CD4-positive, alpha-beta memory T cell (primary cell): ENCODE data around the gene GFOD1. TPM values are rescaled to one million over a fixed set of nuclear protein-coding genes. Genes with fewer than 3 reads are reported as not detected.

Experiments used
- CTCF ChIA-PET: fragments of 350-600 bp; sonication (Branson Sonifier 250); formaldehyde crosslinking; loops from one replicate; lab custom pipeline; 2021; ENCODE audit warnings: inconsistent platforms; ENCODE audit not compliant: partially characterized antibody; lab: Charles Lee
- POLR2A ChIA-PET: fragments of 350-600 bp; sonication (Branson Sonifier 250); formaldehyde crosslinking; loops from one replicate; lab custom pipeline; 2021; ENCODE audit not compliant: partially characterized antibody; lab: Charles Lee
- DNase-seq, 5 donors: peaks; one replicate each; pipeline versions ENCODE4 v3.0.0 to v3.0.0-alpha.2; 2020 to 2022; ENCODE audit warnings: mixed read lengths in 1 of 5
- H3K27ac ChIP-seq: one replicate; pipeline ENCODE4 v1.7.0; 2013; ENCODE audit warnings: low read depth, low read length
- H3K27me3 ChIP-seq: 2 replicates; pipeline ENCODE4 v1.7.0; 2013; ENCODE audit warnings: mild to moderate bottlenecking, low read length, moderate library complexity; ENCODE audit not compliant: insufficient read depth
- H3K36me3 ChIP-seq: 2 replicates; pipeline ENCODE4 v1.7.0; 2013; ENCODE audit warnings: mild to moderate bottlenecking, low read length, moderate library complexity; ENCODE audit not compliant: insufficient read depth
- H3K4me1 ChIP-seq: 2 replicates; pipeline ENCODE4 v1.7.0; 2013; ENCODE audit warnings: mild to moderate bottlenecking, low read length, moderate library complexity; ENCODE audit not compliant: insufficient read depth
- H3K4me3 ChIP-seq, 2 donors: one replicate each; pipeline ENCODE4 v1.7.0; 2013; ENCODE audit warnings: low read length in 2 of 2, mild to moderate bottlenecking in 1 of 2
- H3K9me3 ChIP-seq, 2 donors: one replicate each; pipeline ENCODE4 v1.7.0; 2013; ENCODE audit warnings: low read length in 2 of 2, control low read depth in 1 of 2; ENCODE audit not compliant: control insufficient read depth in 1 of 2
- H3K27ac Mint-ChIP-seq, 7 donors: one replicate each; pipeline ENCODE4 v1.8.0; 2020 to 2021; ENCODE audit warnings: mixed read lengths in 7 of 7, mild to moderate bottlenecking in 6 of 7, inconsistent platforms in 3 of 7, moderate library complexity in 3 of 7
- H3K27me3 Mint-ChIP-seq, 2 donors: one replicate each; pipeline ENCODE4 v1.8.0; 2020 to 2021; ENCODE audit warnings: mixed read lengths in 2 of 2
- H3K36me3 Mint-ChIP-seq, 2 donors: one replicate each; pipeline ENCODE4 v1.8.0; 2020 to 2021; ENCODE audit warnings: mixed read lengths in 2 of 2, inconsistent platforms in 1 of 2, mild to moderate bottlenecking in 1 of 2
- H3K4me1 Mint-ChIP-seq, 4 donors: one replicate each; pipeline ENCODE4 v1.8.0; 2020 to 2021; ENCODE audit warnings: mixed read lengths in 4 of 4, mild to moderate bottlenecking in 1 of 4
- H3K4me3 Mint-ChIP-seq, 8 donors: one replicate each; pipeline ENCODE4 v1.8.0; 2020 to 2021; ENCODE audit warnings: mixed read lengths in 8 of 8, mild to moderate bottlenecking in 7 of 8, moderate library complexity in 6 of 8, inconsistent platforms in 3 of 8
- H3K9me3 Mint-ChIP-seq, 8 donors: one replicate each; pipeline ENCODE4 v1.8.0; 2020 to 2021; ENCODE audit warnings: mixed read lengths in 8 of 8, mild to moderate bottlenecking in 5 of 8, inconsistent platforms in 3 of 8, moderate library complexity in 1 of 8
- intact Hi-C: fragments of 100-400 bp; cut with micrococcal nuclease; formaldehyde crosslinking; loops from one replicate; pipeline ENCODE4 v1.15.1; 2023
- polyA plus RNA-seq, 2 donors: library from polyadenylated mRNA; unstranded; fragments of 300-500 nt; fragmentation: Illumina TruSeq; gene quantifications; one replicate each; pipeline ENCODE4 v1.2.3, GENCODE V29; 2021
- total RNA-seq, 2 experiments: library from RNA; stranded (reverse); gene quantifications; one replicate each; pipeline ENCODE4 v1.2.3, GENCODE V29; 2021

The GFOD1 gene
- total and polyA plus RNA-seq, 4 experiments from 2014 or later: 0.95 to 1.1 (median 0.97) TPM; not detected in 1

DNA sequence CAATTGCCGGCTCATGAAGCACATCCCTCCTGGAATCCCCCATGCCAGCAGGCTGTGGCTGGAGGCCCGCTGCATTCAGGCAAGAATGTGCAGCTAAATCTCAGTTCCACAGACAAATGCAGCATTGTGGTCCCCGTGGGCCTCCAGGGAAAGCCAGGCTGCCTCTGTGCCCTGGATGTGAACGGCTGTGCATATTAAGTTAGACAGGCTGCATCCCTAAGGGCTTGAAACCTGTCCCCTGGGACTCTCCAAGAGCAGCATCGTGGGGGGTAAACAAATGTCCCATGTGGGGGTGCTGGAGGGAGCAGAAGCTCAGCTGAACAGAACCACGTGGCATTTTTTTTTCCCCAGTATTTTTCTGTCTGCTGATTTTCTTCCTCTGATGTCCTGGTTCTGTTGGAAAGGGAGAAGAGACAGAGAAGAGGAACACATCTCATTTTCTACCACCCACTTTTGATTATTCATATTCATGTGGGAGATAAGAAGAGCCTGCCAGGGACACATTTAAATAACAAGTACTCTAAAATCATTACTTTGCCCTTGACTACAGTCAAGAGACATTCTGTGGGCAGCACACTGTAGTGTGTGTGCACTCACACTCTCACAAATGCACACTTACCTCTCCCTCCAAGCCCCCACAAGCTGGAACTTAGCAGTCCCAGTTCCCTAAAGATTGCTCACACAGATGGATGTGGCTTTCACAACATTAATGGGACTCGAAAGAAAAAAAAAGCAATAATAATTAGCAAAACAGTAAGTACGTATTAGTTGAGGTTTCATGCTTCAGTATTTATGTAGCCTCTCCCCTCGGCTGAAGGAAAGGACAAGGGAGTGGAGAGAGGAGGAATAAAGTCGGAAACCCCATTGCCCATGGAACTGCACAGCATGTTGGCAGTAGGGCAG is 16.9 kb downstream of the GFOD1 start:
- Histone ChIP-seq H3K4me1 (no peaks in the 10 kb centered on the region), H3K27me3 (no peaks in the 10 kb centered on the region), H3K4me3 (no peak overlapping the region), H3K36me3 (no peaks in the 10 kb centered on the region), H3K9me3 (no peaks in the 10 kb centered on the region), H3K27ac (no peak overlapping the region)
- POLR2A ChIA-PET: no interaction called here
- intact Hi-C loops: no loop called here
- no peaks in the 10 kb centered on the region for H3K36me3 Mint-ChIP-seq
- H3K27me3 Mint-ChIP-seq: peaks cover 0 to 6% of the 10 kb centered on the region in 2 donors
- H3K9me3 Mint-ChIP-seq: peaks cover 0 to 3% (median 0%) of the 10 kb centered on the region in 8 donors
- H3K27ac Mint-ChIP-seq: no peak overlapping the region
- H3K4me3 Mint-ChIP-seq: no peak overlapping the region
- CTCF ChIA-PET: no interaction called here
- DNase-seq: no peak
- peaks cover 4 to 10% (median 4%) of the 10 kb centered on the region in 4 donors for H3K4me1 Mint-ChIP-seq

DNA sequence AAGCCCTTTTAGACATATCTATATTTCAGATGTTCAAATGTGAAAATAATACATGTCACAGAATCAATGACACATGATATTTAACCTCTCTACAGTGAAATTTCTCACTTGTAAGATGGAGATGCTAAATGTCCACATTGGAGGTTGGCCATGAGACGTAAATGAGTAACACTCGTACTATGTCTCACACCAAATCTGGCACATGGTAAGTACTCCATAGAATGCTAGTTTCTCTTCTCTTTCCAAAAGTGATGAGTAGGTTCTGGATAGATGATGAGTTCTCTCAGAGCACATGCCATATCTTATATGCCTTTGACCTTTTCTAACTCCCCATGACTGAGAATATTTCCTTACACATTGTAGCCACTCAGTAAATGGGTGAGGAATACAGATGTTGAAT is 17.7 kb downstream of the GFOD1 start:
- H3K27me3 Mint-ChIP-seq: peaks cover 0 to 6% of the 10 kb centered on the region in 2 donors
- Histone ChIP-seq H3K4me3 (no peak overlapping the region), H3K27me3 (no peaks in the 10 kb centered on the region), H3K9me3 (no peaks in the 10 kb centered on the region), H3K36me3 (no peaks in the 10 kb centered on the region), H3K27ac (no peak overlapping the region), H3K4me1 (no peaks in the 10 kb centered on the region)
- intact Hi-C loops: no loop called here
- peaks cover 0 to 3% (median 0%) of the 10 kb centered on the region in 8 donors for H3K9me3 Mint-ChIP-seq
- POLR2A ChIA-PET: no interaction called here
- no peak overlapping the region for H3K4me3 Mint-ChIP-seq
- DNase-seq: no peak
- no peaks in the 10 kb centered on the region for H3K36me3 Mint-ChIP-seq
- H3K4me1 Mint-ChIP-seq: peaks cover 4 to 10% (median 4%) of the 10 kb centered on the region in 4 donors
- CTCF ChIA-PET: no interaction called here
- H3K27ac Mint-ChIP-seq: no peak overlapping the region

- no peaks in the 10 kb centered on the region for H3K36me3 ChIP-seq
Measured at GRCh38 chr6:13468839-13469238, 18.6 kb downstream of the GFOD1 start.

GRCh38 chr6:13467216-13467600 is 20.2 kb downstream of the GFOD1 start:
- CTCF ChIA-PET: interaction anchor here (1.2 kb wide), 1 partner anchor 71 kb away, joined by 4 read pairs; no protein-coding TSS in a partner anchor
- Histone ChIP-seq H3K27me3 (no peaks in the 10 kb centered on the region), H3K9me3 (no peaks in the 10 kb centered on the region), H3K4me1 (peaks cover 2% of the 10 kb centered on the region), H3K27ac (no peak overlapping the region), H3K4me3 (no peak overlapping the region), H3K36me3 (no peaks in the 10 kb centered on the region)
- Mint-ChIP-seq H3K4me1 (peaks cover 8 to 16% (median 10%) of the 10 kb centered on the region in 4 donors), H3K9me3 (peaks cover 0 to 3% (median 0%) of the 10 kb centered on the region in 8 donors), H3K4me3 (no peak overlapping the region), H3K36me3 (no peaks in the 10 kb centered on the region), H3K27ac (peak overlapping the region in 1 of 7 donors; percentile 6), H3K27me3 (peaks cover 0 to 6% of the 10 kb centered on the region in 2 donors)
- POLR2A ChIA-PET: no interaction called here
- no peak for DNase-seq
- intact Hi-C loops: no loop called here

More at GRCh38 chr6:13468839-13469238, 18.6 kb downstream of the GFOD1 start:
- no peaks in the 10 kb centered on the region for H3K4me1 ChIP-seq
- H3K9me3 ChIP-seq: no peaks in the 10 kb centered on the region
- intact Hi-C loops: no loop called here
- H3K4me3 Mint-ChIP-seq: no peak overlapping the region
- POLR2A ChIA-PET: no interaction called here
- no peak overlapping the region for H3K27ac Mint-ChIP-seq
- no peak for DNase-seq
- no peak overlapping the region for H3K27ac ChIP-seq
- peaks cover 4 to 10% (median 4%) of the 10 kb centered on the region in 4 donors for H3K4me1 Mint-ChIP-seq
- H3K27me3 Mint-ChIP-seq: peaks cover 0 to 6% of the 10 kb centered on the region in 2 donors
- CTCF ChIA-PET: no interaction called here
- H3K9me3 Mint-ChIP-seq: peaks cover 0 to 3% (median 0%) of the 10 kb centered on the region in 8 donors
- H3K4me3 ChIP-seq: no peak overlapping the region
- no peaks in the 10 kb centered on the region for H3K27me3 ChIP-seq
- H3K36me3 Mint-ChIP-seq: no peaks in the 10 kb centered on the region

- no peaks in the 10 kb centered on the region for H3K36me3 Mint-ChIP-seq
- no peaks in the 10 kb centered on the region for H3K9me3 ChIP-seq
- peaks cover 0 to 1% of the 10 kb centered on the region in 2 donors for H3K27me3 Mint-ChIP-seq
- H3K4me3 Mint-ChIP-seq: no peak overlapping the region
- H3K4me1 Mint-ChIP-seq: peaks cover 9 to 22% (median 16%) of the 10 kb centered on the region in 4 donors
- intact Hi-C loops: no loop called here
- H3K4me1 ChIP-seq: peaks cover 9% of the 10 kb centered on the region
- H3K4me3 ChIP-seq: no peak overlapping the region
- peaks cover 0 to 3% (median 0%) of the 10 kb centered on the region in 8 donors for H3K9me3 Mint-ChIP-seq
- H3K36me3 ChIP-seq: no peaks in the 10 kb centered on the region
- H3K27ac ChIP-seq: no peak overlapping the region
- H3K27me3 ChIP-seq: no peaks in the 10 kb centered on the region
- no peak overlapping the region for H3K27ac Mint-ChIP-seq
- ChIA-PET POLR2A (no interaction called here), CTCF (interaction anchor here (1.2 kb wide), 1 partner anchor 71 kb away, joined by 4 read pairs; no protein-coding TSS in a partner anchor)
- no peak for DNase-seq
Measured at GRCh38 chr6:13466304-13467215, 20.8 kb downstream of the GFOD1 start.

DNA sequence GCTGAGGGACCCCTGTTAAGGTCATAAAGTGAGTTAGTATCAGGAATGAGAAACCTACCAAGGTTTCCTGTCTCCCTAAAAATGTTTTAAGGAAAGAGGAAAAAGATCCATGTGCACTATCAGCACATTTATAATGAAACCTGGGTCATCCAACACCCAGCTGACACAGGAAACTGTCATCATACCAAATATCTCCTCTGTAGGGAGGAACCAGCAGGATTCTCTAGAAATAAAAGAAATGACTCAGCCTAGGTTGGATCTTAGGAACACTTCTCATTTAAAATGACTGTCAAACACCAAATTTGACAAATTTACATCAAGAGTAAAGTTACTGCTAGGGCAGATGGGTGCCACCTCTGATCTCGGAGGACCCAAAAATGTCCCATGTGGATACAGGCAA is 21.7 kb downstream of the GFOD1 start:
- H3K27me3 Mint-ChIP-seq: no peaks in the 10 kb centered on the region
- H3K27ac ChIP-seq: no peak overlapping the region

More for the DNA sequence above, 21.7 kb downstream of the GFOD1 start:
- H3K9me3 ChIP-seq: no peaks in the 10 kb centered on the region
- Mint-ChIP-seq H3K27ac (no peak overlapping the region), H3K4me3 (no peak overlapping the region), H3K9me3 (peaks cover 0 to 3% (median 0%) of the 10 kb centered on the region in 8 donors), H3K36me3 (no peaks in the 10 kb centered on the region), H3K4me1 (peaks cover 9 to 23% (median 18%) of the 10 kb centered on the region in 4 donors)
- peaks cover 9% of the 10 kb centered on the region for H3K4me1 ChIP-seq
- POLR2A ChIA-PET: interaction anchor here (1.4 kb wide), 1 partner anchor 11 kb away, joined by 4 read pairs; no protein-coding TSS in a partner anchor
- no peak overlapping the region for H3K4me3 ChIP-seq
- intact Hi-C loops: no loop called here
- no peaks in the 10 kb centered on the region for H3K27me3 ChIP-seq
- CTCF ChIA-PET: interaction anchor here (1.0 to 1.2 kb wide), 3 partner anchors 12 to 601 kb away, joined by 3 to 4 read pairs (median 3); no protein-coding TSS in a partner anchor
- no peaks in the 10 kb centered on the region for H3K36me3 ChIP-seq
- DNase-seq: no peak
